HepG2 (cell line): ENCODE results near the gene GPN2. TPM values are rescaled to one million over a fixed set of nuclear protein-coding genes. Genes with fewer than 3 reads are reported as not detected.
A peak's percentile ranks its signal among the peaks of the same experiment; 100 is the strongest.

Experiments used
- ATF2 ChIP-seq: sonication (generic); formaldehyde crosslinking; IDR thresholded peaks from 2 replicates; pipeline ENCODE4 v1.4.0; 2020; ENCODE audit warnings: missing genetic modification reagents
- FUBP1 ChIP-seq: sonication (generic); formaldehyde crosslinking; IDR thresholded peaks from 2 replicates; pipeline ENCODE4 v1.5.1; 2020; ENCODE audit warnings: missing genetic modification reagents, mild to moderate bottlenecking, borderline replicate concordance
- GPBP1L1 ChIP-seq: sonication (generic); formaldehyde crosslinking; IDR thresholded peaks from 2 replicates; pipeline ENCODE4 v1.5.0; 2020; ENCODE audit warnings: mild to moderate bottlenecking, missing genetic modification reagents
- MYC ChIP-seq: sonication (generic); formaldehyde crosslinking; IDR thresholded peaks from 2 replicates; pipeline ENCODE4 v1.9.0; 2021; ENCODE audit warnings: missing genetic modification reagents, borderline replicate concordance
- PAXIP1 ChIP-seq: sonication (generic); formaldehyde crosslinking; conservative IDR thresholded peaks from 2 replicates; pipeline ENCODE4 v1.4.0; 2020; ENCODE audit warnings: mild to moderate bottlenecking, missing genetic modification reagents, moderate library complexity
- SMAD9 ChIP-seq: sonication (generic); formaldehyde crosslinking; IDR thresholded peaks from 2 replicates; pipeline ENCODE4 v1.5.1; 2020; ENCODE audit warnings: mild to moderate bottlenecking, missing genetic modification reagents
- U2AF2 ChIP-seq: fragments of 200-400 bp; formaldehyde crosslinking; IDR thresholded peaks from 2 replicates; pipeline ENCODE4 v1.6.1; 2017; ENCODE audit warnings: low read depth, mild to moderate bottlenecking, low read length
- ZBTB26 ChIP-seq: IDR thresholded peaks from 2 replicates; pipeline ENCODE4 v1.6.1; 2016; ENCODE audit warnings: missing compliant biosample characterization, missing genetic modification reagents, borderline replicate concordance
- ZBTB44 ChIP-seq: sonication (generic); formaldehyde crosslinking; IDR thresholded peaks from 2 replicates; pipeline ENCODE4 v1.4.0; 2020; ENCODE audit warnings: missing genetic modification reagents
- ZMYM4 ChIP-seq: sonication (generic); formaldehyde crosslinking; IDR thresholded peaks from 2 replicates; pipeline ENCODE4 v1.8.1; 2023; ENCODE audit warnings: mild to moderate bottlenecking, missing genetic modification reagents
- ZNF232 ChIP-seq: sonication (generic); formaldehyde crosslinking; IDR thresholded peaks from 2 replicates; pipeline ENCODE4 v1.4.0; 2020; ENCODE audit warnings: missing genetic modification reagents, borderline replicate concordance
- ZNF414 ChIP-seq: sonication (generic); formaldehyde crosslinking; IDR thresholded peaks from 2 replicates; pipeline ENCODE4 v1.5.0; 2020; ENCODE audit warnings: missing genetic modification reagents
- polyA plus RNA-seq, 8 experiments: library from polyadenylated mRNA; depleted of rRNA in 3 of 8; stranded (reverse) in 7 of 8; unstranded in 1 of 8; fragments of >200 nt; fragmentation: Illumina TruSeq in 4 of 8; extraction: Trizol in 4 of 8; gene quantifications; 2 replicates each; pipeline versions ENCODE4 v1.2.1 to v1.2.3, GENCODE V29; 2011 to 2016; ENCODE audit warnings: low read depth in 4 of 8, missing spikeins in 1 of 8, mixed read lengths in 1 of 8; ENCODE audit not compliant: insufficient read depth in 1 of 8
- total RNA-seq, 5 experiments: library from RNA; depleted of rRNA; stranded (reverse); fragments of >200 nt; fragmentation: Illumina TruSeq; extraction: Trizol; gene quantifications; 2 replicates each; pipeline ENCODE4 v1.2.3, GENCODE V29; 2016; ENCODE audit warnings: low read depth in 1 of 5

Gene GPN2
- total and polyA plus RNA-seq, 2 of the 13 experiments (the other 11 are each of a cell fraction or from before 2014, with no cell fraction given) = 19.3 to 38.9 TPM

GRCh38 chr1:26831546-26832248 is 58.4 kb downstream of the GPN2 start (continued):
- TF ChIP-seq U2AF2 (no peak), PAXIP1 (CRISPR knock-in tag) (peak; percentile 86), ZNF414 (CRISPR knock-in tag) (no peak), ZBTB26 (0 out of 2 replicates have a peak, but pooled peaks have one; percentile 67), ZBTB44 (no peak), MYC (CRISPR knock-in tag) (0 out of 2 replicates have a peak, but pooled peaks have one; percentile 46), GPBP1L1 (no peak), SMAD9 (CRISPR knock-in tag) (no peak), ZNF232 (CRISPR knock-in tag) (no peak), ATF2 (CRISPR knock-in tag) (peak; percentile 75), ZMYM4 (peak; percentile 57; the same call in 1 of the 2 replicates), FUBP1 (CRISPR knock-in tag) (0 out of 2 replicates have a peak, but pooled peaks have one; percentile 66)
